H1 (cell line): ENCODE measurements around the gene RPTOR. TPM values are rescaled to one million over a fixed set of nuclear protein-coding genes. Genes with fewer than 3 reads are reported as not detected.

Experiments used
- CTCF ChIA-PET: fragments of 300-600 bp; sonication (Branson Sonifier 250); formaldehyde crosslinking; loops from one replicate; lab custom pipeline; 2021; ENCODE audit not compliant: partially characterized antibody; lab: Charles Lee
- POLR2A ChIA-PET: fragments of 300-600 bp; sonication (Branson Sonifier 250); formaldehyde crosslinking; loops from one replicate; lab custom pipeline; 2021; ENCODE audit warnings: inconsistent platforms; ENCODE audit not compliant: partially characterized antibody; lab: Charles Lee
- DNase-seq, 2 experiments: peaks; one replicate each; pipeline versions ENCODE4 v3.0.0 to v3.0.0-alpha.2; 2010 to 2022; ENCODE audit warnings: low spot score in 2 of 2, low read depth in 1 of 2, mixed read lengths in 1 of 2
- FAIRE-seq: peaks from 2 replicates; lab custom pipeline; 2011; peaks lifted over from hg19 to GRCh38; lab: Jason Lieb, UNC
- H2AFZ ChIP-seq: 2 replicates; pipeline ENCODE4 v1.8.1; 2012; ENCODE audit warnings: low read length, inconsistent platforms
- H2AK5ac ChIP-seq: 2 replicates; pipeline ENCODE4 v1.6.1; 2013; ENCODE audit warnings: low read depth, low read length
- H2BK120ac ChIP-seq: replicated peaks from 2 replicates; pipeline ENCODE3; 2013; ENCODE audit warnings: low read depth, low read length, inconsistent platforms
- H2BK12ac ChIP-seq: 2 replicates; pipeline ENCODE4 v1.6.1; 2013; ENCODE audit warnings: low read depth, low read length
- H2BK15ac ChIP-seq: 2 replicates; pipeline ENCODE4 v1.6.1; 2013; ENCODE audit warnings: low read length
- H2BK20ac ChIP-seq: 2 replicates; pipeline ENCODE4 v1.6.1; 2013; ENCODE audit warnings: low read length
- H2BK5ac ChIP-seq: 2 replicates; pipeline ENCODE4 v1.6.1; 2013; ENCODE audit warnings: low read depth, low read length
- H3K14ac ChIP-seq: 2 replicates; pipeline ENCODE4 v1.6.1; 2013; ENCODE audit warnings: inconsistent platforms; ENCODE audit not compliant: insufficient read length
- H3K18ac ChIP-seq: 2 replicates; pipeline ENCODE4 v1.6.1; 2013; ENCODE audit warnings: low read length; ENCODE audit errors: extremely low read depth
- H3K23ac ChIP-seq: 2 replicates; pipeline ENCODE4 v1.6.1; 2013; ENCODE audit warnings: inconsistent platforms; ENCODE audit not compliant: insufficient read length
- H3K23me2 ChIP-seq: 2 replicates; pipeline ENCODE4 v1.6.1; 2013; ENCODE audit warnings: low read depth, low read length
- H3K27ac ChIP-seq: 2 replicates; pipeline ENCODE4 v1.6.1; 2011; ENCODE audit warnings: low read depth, low read length, inconsistent platforms
- H3K27me3 ChIP-seq, 4 experiments: replicated peaks in 1 of 4; 1 replicate in 1 of 4; 2 replicates in 3 of 4; pipeline versions ENCODE4 v1.6.1 to v1.8.1; 2011 to 2013; ENCODE audit warnings: low read length in 3 of 4, mild to moderate bottlenecking in 3 of 4, inconsistent platforms in 2 of 4, mixed read lengths in 2 of 4, moderate library complexity in 1 of 4; ENCODE audit not compliant: control insufficient read depth in 3 of 4, insufficient read depth in 3 of 4; ENCODE audit errors: extremely low read depth in 1 of 4
- H3K36me3 ChIP-seq, 4 experiments: 2 replicates each; pipeline versions ENCODE4 v1.6.1 to v1.8.1; 2011 to 2013; ENCODE audit warnings: mild to moderate bottlenecking in 4 of 4, low read length in 3 of 4, moderate library complexity in 2 of 4, control low read depth in 1 of 4, inconsistent platforms in 1 of 4; ENCODE audit not compliant: insufficient read depth in 4 of 4, control insufficient read depth in 2 of 4
- H3K4ac ChIP-seq: replicated peaks from 2 replicates; pipeline ENCODE3; 2013; ENCODE audit warnings: low read length, low read depth, mixed read lengths, inconsistent platforms; ENCODE audit not compliant: insufficient read length
- H3K4me1 ChIP-seq, 4 experiments: replicated peaks in 1 of 4; 1 replicate in 1 of 4; 2 replicates in 3 of 4; pipeline versions ENCODE4 v1.6.1 to v1.8.1; 2011 to 2013; ENCODE audit warnings: low read length in 3 of 4, inconsistent platforms in 2 of 4, mixed read lengths in 1 of 4; ENCODE audit not compliant: insufficient read depth in 4 of 4, control insufficient read depth in 3 of 4
- H3K4me2 ChIP-seq, 2 experiments: 2 replicates each; pipeline versions ENCODE4 v1.6.1 to v1.8.1; 2011 to 2013; ENCODE audit warnings: low read depth in 2 of 2, low read length in 2 of 2, control low read depth in 1 of 2, inconsistent platforms in 1 of 2, mild to moderate bottlenecking in 1 of 2; ENCODE audit not compliant: insufficient read depth in 1 of 2
- H3K4me3 ChIP-seq, 4 experiments: fragments of 200-600, 300-600 bp in 1 of 4; sonication (generic), shearing (Covaris generic), sonication (Bioruptor Twin) in 1 of 4; 2 replicates each; pipeline versions ENCODE4 v1.5.1 to v1.8.1; 2011 to 2016; ENCODE audit warnings: low read length in 4 of 4, low read depth in 3 of 4, control low read depth in 2 of 4, inconsistent platforms in 2 of 4, mild to moderate bottlenecking in 2 of 4, mixed read lengths in 1 of 4, moderate library complexity in 1 of 4; ENCODE audit not compliant: insufficient read depth in 2 of 4; ENCODE audit errors: extremely low read depth in 1 of 4
- H3K56ac ChIP-seq: replicated peaks from 2 replicates; pipeline ENCODE3; 2013; ENCODE audit warnings: low read depth, mild to moderate bottlenecking, mixed read lengths, low read length, inconsistent platforms; ENCODE audit not compliant: insufficient read length
- H3K79me1 ChIP-seq: 2 replicates; pipeline ENCODE4 v1.6.1; 2013; ENCODE audit warnings: low read depth, low read length, control low read depth
- H3K79me2 ChIP-seq, 2 experiments: 2 replicates each; pipeline versions ENCODE4 v1.6.1 to v1.8.1; 2012 to 2013; ENCODE audit warnings: low read length in 2 of 2, mild to moderate bottlenecking in 2 of 2, inconsistent platforms in 1 of 2; ENCODE audit not compliant: insufficient read depth in 2 of 2, control insufficient read depth in 1 of 2
- H3K9ac ChIP-seq, 4 experiments: replicated peaks in 1 of 4; 1 replicate in 1 of 4; 2 replicates in 3 of 4; pipeline versions ENCODE4 v1.6.1 to v1.8.1; 2011 to 2013; ENCODE audit warnings: low read depth in 3 of 4, low read length in 3 of 4, control low read depth in 2 of 4, mild to moderate bottlenecking in 2 of 4, moderate library complexity in 2 of 4, inconsistent platforms in 1 of 4; ENCODE audit errors: extremely low read depth in 1 of 4
- H3K9me3 ChIP-seq, 2 experiments: 2 replicates each; pipeline versions ENCODE4 v1.6.1 to v1.8.1; 2012 to 2013; ENCODE audit warnings: mild to moderate bottlenecking in 2 of 2, moderate library complexity in 2 of 2, control low read depth in 1 of 2, inconsistent platforms in 1 of 2, low read depth in 1 of 2, low read length in 1 of 2, mixed read lengths in 1 of 2; ENCODE audit not compliant: insufficient read depth in 2 of 2
- H4K20me1 ChIP-seq, 2 experiments: replicated peaks in 1 of 2; 2 replicates each; pipeline versions ENCODE3 to v1.8.1; 2011 to 2013; ENCODE audit warnings: inconsistent platforms in 2 of 2, low read length in 2 of 2, mild to moderate bottlenecking in 1 of 2; ENCODE audit not compliant: insufficient read depth in 2 of 2, control insufficient read depth in 1 of 2
- H4K5ac ChIP-seq: 2 replicates; pipeline ENCODE4 v1.6.1; 2013; ENCODE audit warnings: low read length, low read depth, mixed read lengths, inconsistent platforms; ENCODE audit not compliant: insufficient read length
- H4K8ac ChIP-seq: 2 replicates; pipeline ENCODE4 v1.8.0; 2013; ENCODE audit warnings: mild to moderate bottlenecking, moderate library complexity, low read length, inconsistent platforms; ENCODE audit not compliant: insufficient read depth; ENCODE audit errors: extremely low read depth
- H4K91ac ChIP-seq: replicated peaks from 2 replicates; pipeline ENCODE3; 2013; ENCODE audit warnings: low read length, mixed read lengths, inconsistent platforms; ENCODE audit not compliant: insufficient read length
- SAP30 ChIP-seq: fragments of 300-600 bp; sonication (generic); IDR thresholded peaks from 2 replicates; pipeline ENCODE4 v1.7.1; 2012; ENCODE audit warnings: low read length, moderate library complexity, mild to moderate bottlenecking, inconsistent platforms; ENCODE audit not compliant: insufficient read depth, insufficient replicate concordance
- SIX5 ChIP-seq: IDR thresholded peaks from 2 replicates; pipeline ENCODE4 v1.6.1; 2011; ENCODE audit warnings: mild to moderate bottlenecking, low read depth, low read length
- WGBS, 2 experiments: shearing (Covaris generic) in 1 of 2; methylation state at CpG; one replicate each; pipeline versions ENCODE4 v1.1.6 to v1.1.7; 2013 to 2015; ENCODE audit warnings: low lambda C conversion rate in 2 of 2, mixed read lengths in 2 of 2, inconsistent platforms in 1 of 2, low coverage in 1 of 2, missing lambda C conversion rate in 1 of 2; ENCODE audit not compliant: insufficient replicate concordance in 2 of 2, insufficient coverage in 1 of 2, insufficient read length in 1 of 2; ENCODE audit errors: extremely low coverage in 1 of 2, missing lambda C conversion rate in 1 of 2; 5-methylcytosine and 5-hydroxymethylcytosine counted together
- polyA plus RNA-seq, 7 experiments: library from polyadenylated mRNA; depleted of rRNA in 3 of 7; stranded (reverse) in 5 of 7; unstranded in 2 of 7; fragments of >200 nt in 5 of 7; fragments of 200-250 nt in 2 of 7; gene quantifications; 1 replicate in 5 of 7; 2 replicates in 1 of 7; 4 replicates in 1 of 7; pipeline versions ENCODE4 v1.2.1 to v1.2.3, GENCODE V29; 2011 to 2013; ENCODE audit warnings: missing spikeins in 2 of 7, mixed read lengths in 2 of 7
- total RNA-seq: library from RNA; stranded (reverse); fragmentation: NEBNext Ultra II Directional; extraction: Animal tissue kit (Norgen Biotek cat#: 25700); gene quantifications from 2 replicates; pipeline ENCODE4 v1.2.1, GENCODE V29; 2021

RPTOR gene
- total and polyA plus RNA-seq, 2 of the 8 experiments (the other 6 are each of a cell fraction or from before 2014, with no cell fraction given), result 6.9 to 28.7 TPM

GRCh38 chr17:80691784-80692183, 147.1 kb downstream of the RPTOR start:
- peaks cover 0 to 21% (median 8%) of the 10 kb centered on the region in 4 experiments; a peak in 4 of 7 replicates for H3K4me1 ChIP-seq
- no peak overlapping the region for H2BK15ac ChIP-seq
- FAIRE-seq (no peak), DNase-seq (no peak)
- H3K4me2 ChIP-seq, result no peak overlapping the region
- H3K14ac ChIP-seq, result no peak overlapping the region
- no peak overlapping the region for H2AK5ac ChIP-seq
- no peaks in the 10 kb centered on the region for H3K36me3 ChIP-seq
- ChIA-PET POLR2A (no interaction called here), CTCF (no interaction called here)
- H2BK120ac ChIP-seq, result no peak overlapping the region
- H3K56ac ChIP-seq, result no peak overlapping the region
- no peak overlapping the region for H4K8ac ChIP-seq
- no peak overlapping the region for H3K27ac ChIP-seq
- 0 out of 2 replicates have a peak overlapping the region, but pooled peaks have one; percentile 22 for H2BK12ac ChIP-seq
- no peak overlapping the region for H3K4ac ChIP-seq
- H2AFZ ChIP-seq, result no peak overlapping the region
- no peak overlapping the region for H2BK20ac ChIP-seq
- H3K79me2 ChIP-seq, result peaks cover 0 to 49% of the 10 kb centered on the region in 2 experiments; a peak in 3 of 4 replicates
- no peak overlapping the region for H3K4me3 ChIP-seq
- H4K5ac ChIP-seq, result no peak overlapping the region
- WGBS, 2 experiments, result 90% methylated on average over 10 of the region's 10 CpGs; no CpG with 5 or more reads in 1 of the 2 experiments
- no peak for TF ChIP-seq SAP30
- TF ChIP-seq SIX5, result no peak
- no peaks in the 10 kb centered on the region for H3K9me3 ChIP-seq
- H3K18ac ChIP-seq, result no peak overlapping the region
- no peak overlapping the region for H2BK5ac ChIP-seq
- peaks cover 0 to 2% of the 10 kb centered on the region in 2 experiments for H4K20me1 ChIP-seq
- H3K23me2 ChIP-seq, result no peaks in the 10 kb centered on the region
- H3K27me3 ChIP-seq, result no peaks in the 10 kb centered on the region
- peak overlapping the region; percentile 26 for H4K91ac ChIP-seq
- no peak overlapping the region for H3K9ac ChIP-seq
- H3K79me1 ChIP-seq, result peaks cover 11% of the 10 kb centered on the region
- H3K23ac ChIP-seq, result no peak overlapping the region
